IMR-90 (cell line): Measurements from ENCODE around the gene RET. TPM values are rescaled to one million over a fixed set of nuclear protein-coding genes. Genes with fewer than 3 reads are reported as not detected.

Experiments used
- ATAC-seq: fragments of 200-7000 bp; cut with Tn5 transposase; 2 replicates; pipeline ENCODE4 v1.9.1; 2020; ENCODE audit warnings: low read depth, mild to moderate bottlenecking, moderate library complexity
- BruUV-seq: library from RNA; stranded (reverse); fragments of 400-500 nt; replicated peaks from 2 replicates; lab custom pipeline; 2021; lab: Mats Ljungman, UMichigan
- CTCF ChIA-PET: fragments of 300-600 bp; formaldehyde crosslinking; extraction: SDS; loops from one replicate; lab custom pipeline; 2021; ENCODE audit warnings: antibody characterized with exemption; lab: Yijun Ruan, JAX
- POLR2A ChIA-PET: fragments of 300-600 bp; sonication (Branson Sonifier 250); formaldehyde crosslinking; loops from one replicate; lab custom pipeline; 2022; ENCODE audit warnings: antibody characterized with exemption; ENCODE audit not compliant: unreplicated experiment; lab: Charles Lee
- DNase-seq: peaks from one replicate; pipeline ENCODE4 v3.0.0; 2013
- H2AFZ ChIP-seq: replicated peaks from 2 replicates; pipeline ENCODE3; 2013; ENCODE audit warnings: low read length, mild to moderate bottlenecking; ENCODE audit not compliant: poor library complexity
- H2AK5ac ChIP-seq: 2 replicates; pipeline ENCODE4 v1.6.1; 2013; ENCODE audit warnings: low read depth, low read length, inconsistent platforms
- H2AK9ac ChIP-seq: replicated peaks from 2 replicates; pipeline ENCODE3; 2013; ENCODE audit warnings: mild to moderate bottlenecking, low read depth, low read length, moderate library complexity; ENCODE audit not compliant: poor library complexity
- H2BK120ac ChIP-seq: 2 replicates; pipeline ENCODE4 v1.6.1; 2013; ENCODE audit warnings: low read depth, low read length, inconsistent platforms
- H2BK15ac ChIP-seq: 3 replicates; pipeline ENCODE4 v1.6.1; 2013; ENCODE audit warnings: low read depth, low read length, inconsistent platforms
- H2BK20ac ChIP-seq: 2 replicates; pipeline ENCODE4 v1.6.1; 2013; ENCODE audit warnings: low read depth, mild to moderate bottlenecking, inconsistent platforms, low read length, moderate library complexity
- H2BK5ac ChIP-seq: 2 replicates; pipeline ENCODE4 v1.6.1; 2013; ENCODE audit warnings: mild to moderate bottlenecking, low read depth, low read length, inconsistent platforms; ENCODE audit not compliant: poor library complexity, severe bottlenecking
- H3K14ac ChIP-seq: replicated peaks from 2 replicates; pipeline ENCODE4 v1.6.1; 2013; ENCODE audit warnings: low read depth, low read length, inconsistent platforms
- H3K18ac ChIP-seq: 2 replicates; pipeline ENCODE4 v1.6.1; 2013; ENCODE audit warnings: low read depth, low read length, control low read depth
- H3K23ac ChIP-seq: 2 replicates; pipeline ENCODE4 v1.6.1; 2013; ENCODE audit warnings: low read depth, low read length, inconsistent platforms
- H3K27ac ChIP-seq: 2 replicates; pipeline ENCODE4 v1.5.1; 2013; ENCODE audit warnings: mild to moderate bottlenecking, control low read depth, low read length; ENCODE audit not compliant: insufficient read depth
- H3K27me3 ChIP-seq: 2 replicates; pipeline ENCODE4 v1.6.1; 2013; ENCODE audit warnings: low read length; ENCODE audit not compliant: control insufficient read depth, insufficient read depth
- H3K36me3 ChIP-seq: 2 replicates; pipeline ENCODE4 v1.6.1; 2013; ENCODE audit warnings: low read length, mixed read lengths; ENCODE audit not compliant: control insufficient read depth, insufficient read depth
- H3K4ac ChIP-seq: 2 replicates; pipeline ENCODE4 v1.6.1; 2013; ENCODE audit warnings: low read depth, low read length, inconsistent platforms
- H3K4me1 ChIP-seq: 2 replicates; pipeline ENCODE4 v1.6.1; 2013; ENCODE audit warnings: low read length, mixed read lengths; ENCODE audit not compliant: control insufficient read depth, insufficient read depth
- H3K4me2 ChIP-seq: 2 replicates; pipeline ENCODE4 v1.6.1; 2013; ENCODE audit warnings: low read depth, mild to moderate bottlenecking, control low read depth, low read length, moderate library complexity
- H3K4me3 ChIP-seq: 2 replicates; pipeline ENCODE4 v1.5.1; 2013; ENCODE audit warnings: low read depth, mild to moderate bottlenecking, control low read depth, low read length, moderate library complexity; ENCODE audit not compliant: insufficient read depth
- H3K56ac ChIP-seq: 2 replicates; pipeline ENCODE4 v1.6.1; 2013; ENCODE audit warnings: low read length, inconsistent platforms; ENCODE audit not compliant: insufficient read depth; ENCODE audit errors: extremely low read depth
- H3K79me1 ChIP-seq, 2 experiments: 2 replicates each; pipeline ENCODE4 v1.6.1; 2013; ENCODE audit warnings: low read length in 2 of 2, inconsistent platforms in 1 of 2, low read depth in 1 of 2
- H3K9ac ChIP-seq: 2 replicates; pipeline ENCODE4 v1.6.1; 2013; ENCODE audit warnings: low read depth, low read length, control low read depth
- H3K9me1 ChIP-seq: 2 replicates; pipeline ENCODE4 v1.6.1; 2013; ENCODE audit warnings: low read length, inconsistent platforms; ENCODE audit not compliant: insufficient read depth
- H3K9me3 ChIP-seq: 2 replicates; pipeline ENCODE4 v1.6.1; 2013; ENCODE audit warnings: low read length; ENCODE audit not compliant: control insufficient read depth, insufficient read depth
- H4K20me1 ChIP-seq: 2 replicates; pipeline ENCODE4 v1.6.1; 2013; ENCODE audit warnings: low read length, inconsistent platforms; ENCODE audit not compliant: insufficient read depth
- H4K5ac ChIP-seq: 2 replicates; pipeline ENCODE4 v1.6.1; 2013; ENCODE audit warnings: mild to moderate bottlenecking, low read depth, low read length, control low read depth
- H4K8ac ChIP-seq, 2 experiments: 2 replicates each; pipeline ENCODE4 v1.6.1; 2013; ENCODE audit warnings: low read depth in 2 of 2, low read length in 2 of 2, control low read depth in 1 of 2, inconsistent platforms in 1 of 2
- H4K91ac ChIP-seq: 2 replicates; pipeline ENCODE4 v1.6.1; 2013; ENCODE audit warnings: low read depth, low read length, inconsistent platforms; ENCODE audit not compliant: insufficient read depth
- BHLHE40 ChIP-seq: fragments of 150-350 bp; IDR thresholded peaks from 2 replicates; pipeline ENCODE4 v1.6.1; 2016; ENCODE audit warnings: mild to moderate bottlenecking, low read depth, low read length
- CEBPB ChIP-seq: IDR thresholded peaks from 2 replicates; pipeline ENCODE4 v1.6.1; 2012; ENCODE audit warnings: low read depth, low read length, improper control_type of control experiment
- CHD1 ChIP-seq: IDR thresholded peaks from 2 replicates; pipeline ENCODE4 v1.6.1; 2012; ENCODE audit warnings: low read depth, low read length, improper control_type of control experiment
- FOS ChIP-seq: fragments of 150-350 bp; IDR thresholded peaks from 2 replicates; pipeline ENCODE4 v1.6.1; 2016; ENCODE audit warnings: low read depth, low read length
- MAZ ChIP-seq: IDR thresholded peaks from 2 replicates; pipeline ENCODE4 v1.6.1; 2012; ENCODE audit warnings: low read depth, mild to moderate bottlenecking, low read length, improper control_type of control experiment, moderate library complexity, borderline replicate concordance
- MXI1 ChIP-seq: IDR thresholded peaks from 2 replicates; pipeline ENCODE4 v1.6.1; 2012; ENCODE audit warnings: low read depth, mild to moderate bottlenecking, low read length, moderate library complexity, borderline replicate concordance
- NFE2L2 ChIP-seq: fragments of 150-350 bp; IDR thresholded peaks from 2 replicates; pipeline ENCODE4 v1.6.1; 2016; ENCODE audit warnings: low read depth, mild to moderate bottlenecking, low read length
- RAD21 ChIP-seq: IDR thresholded peaks from 2 replicates; pipeline ENCODE4 v1.6.1; 2012; ENCODE audit warnings: low read length, improper control_type of control experiment
- RCOR1 ChIP-seq: IDR thresholded peaks from 2 replicates; pipeline ENCODE4 v1.6.1; 2012; ENCODE audit warnings: mild to moderate bottlenecking, low read length, improper control_type of control experiment; ENCODE audit not compliant: insufficient replicate concordance
- RFX5 ChIP-seq: IDR thresholded peaks from 2 replicates; pipeline ENCODE4 v1.8.0; 2012; ENCODE audit warnings: low read depth, mild to moderate bottlenecking, low read length, moderate library complexity
- SMC3 ChIP-seq: fragments of 150-350 bp; IDR thresholded peaks from 2 replicates; pipeline ENCODE4 v1.6.1; 2016; ENCODE audit warnings: low read depth, mild to moderate bottlenecking, antibody characterized with exemption, low read length, moderate library complexity
- WGBS, 2 experiments: methylation state at CpG; one replicate each; pipeline versions ENCODE4 v1.1.5 to v1.1.7; 2013; ENCODE audit warnings: missing lambda C conversion rate in 2 of 2; ENCODE audit not compliant: insufficient read length in 1 of 2; ENCODE audit errors: extremely low coverage in 2 of 2; 5-methylcytosine and 5-hydroxymethylcytosine counted together
- dilution Hi-C: fragments of 300-500 bp; cut with HindIII; formaldehyde crosslinking; loops from one replicate; pipeline ENCODE4 v1.14.3; 2018; ENCODE audit warnings: low sequenced_read_pairs; ENCODE audit not compliant: unreplicated experiment
- in situ Hi-C: fragments of 300-500 bp; cut with MboI; formaldehyde crosslinking; loops from 3 replicates; pipeline ENCODE4 v1.14.3; 2019; ENCODE audit warnings: low sequenced_read_pairs, inconsistent platforms, mixed read lengths
- intact Hi-C: fragments of 100-400 bp; cut with micrococcal nuclease; formaldehyde crosslinking; loops from 2 replicates; pipeline ENCODE4 v1.10.0; 2022
- polyA plus RNA-seq, 3 experiments: library from polyadenylated mRNA; depleted of rRNA; stranded (reverse); fragments of >200 nt; gene quantifications; 2 replicates each; pipeline ENCODE4 v1.2.3, GENCODE V29; 2012; ENCODE audit warnings: low replicate concordance in 1 of 3
- total RNA-seq: library from RNA; depleted of rRNA; stranded (reverse); fragments of >200 nt; gene quantifications from 2 replicates; pipeline ENCODE4 v1.2.3, GENCODE V29; 2012
- TF ChIP-seq, protein P1 (sequence below): conservative IDR thresholded peaks from 2 replicates; pipeline ENCODE4 v1.5.1; 2012; ENCODE audit warnings: mild to moderate bottlenecking, low read depth, low read length, improper control_type of control experiment
- TF ChIP-seq, protein P2 (sequence below): fragments of 150-350 bp; IDR thresholded peaks from 2 replicates; pipeline ENCODE4 v1.6.1; 2016; ENCODE audit warnings: low read depth, mild to moderate bottlenecking, low read length, moderate library complexity, borderline replicate concordance
- TF ChIP-seq, protein P3 (sequence below): fragments of 150-350 bp; IDR thresholded peaks from 2 replicates; pipeline ENCODE4 v1.6.1; 2017; ENCODE audit warnings: mild to moderate bottlenecking, antibody characterized with exemption, low read length, low read depth

RET gene
- total and polyA plus RNA-seq, 2 of the 4 experiments (the other 2 are of a cell fraction): 0.10 to 0.18 TPM

DNA sequence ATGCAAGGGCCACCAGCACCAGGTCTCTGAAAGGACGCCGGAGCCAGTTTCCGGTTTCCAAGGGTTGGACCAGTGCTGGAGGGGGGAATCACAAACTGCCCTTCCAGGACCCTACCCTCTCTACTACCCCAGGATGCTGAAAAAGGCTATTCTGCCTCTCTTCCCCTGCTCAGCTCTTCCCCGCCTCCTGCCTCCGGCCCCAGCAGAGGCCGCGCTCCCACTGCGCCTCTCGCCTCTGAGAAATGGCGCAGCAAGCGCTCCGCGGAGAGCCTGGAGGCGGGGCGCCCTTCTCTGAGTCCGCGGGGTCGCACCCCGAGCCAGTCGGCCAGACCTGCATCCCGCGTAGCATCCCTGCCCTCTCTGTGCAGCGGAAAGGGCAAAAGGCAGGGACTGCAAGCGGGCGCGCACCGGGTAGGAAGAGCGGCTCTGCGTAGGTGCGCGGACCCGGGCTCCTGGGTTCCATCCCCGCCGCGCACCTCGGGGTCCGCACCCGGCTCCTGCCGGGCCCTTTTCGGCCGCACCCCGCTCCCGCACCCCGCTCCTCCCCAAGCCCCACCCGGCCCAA is 476 bp upstream of the RET start:
- in situ Hi-C loops (no loop called here), dilution Hi-C loops (no loop called here), intact Hi-C loops (no loop called here)
- BruUV-seq: no TSS peak
- H3K4me1 ChIP-seq: no peaks in the 10 kb centered on the region
- no peak overlapping the region for H4K5ac ChIP-seq
- H3K56ac ChIP-seq: no peak overlapping the region
- ATAC-seq (no peak), DNase-seq (no peak)
- no peak overlapping the region for H2BK5ac ChIP-seq
- no peak overlapping the region for H3K4me3 ChIP-seq
- no peak overlapping the region for H4K8ac ChIP-seq
- peaks cover 45% of the 10 kb centered on the region for H3K27me3 ChIP-seq
- H2BK120ac ChIP-seq: no peak overlapping the region
- H3K23ac ChIP-seq: no peak overlapping the region
- H3K4me2 ChIP-seq: no peak overlapping the region
- H2BK15ac ChIP-seq: no peak overlapping the region
- no peak overlapping the region for H2AK5ac ChIP-seq
- TF ChIP-seq CEBPB: no peak
- TF ChIP-seq CHD1: no peak
- TF ChIP-seq MXI1: no peak
- no peak for TF ChIP-seq SMC3
- no peak for TF ChIP-seq NFE2L2
- TF ChIP-seq RAD21: no peak
- TF ChIP-seq, protein P1, sequence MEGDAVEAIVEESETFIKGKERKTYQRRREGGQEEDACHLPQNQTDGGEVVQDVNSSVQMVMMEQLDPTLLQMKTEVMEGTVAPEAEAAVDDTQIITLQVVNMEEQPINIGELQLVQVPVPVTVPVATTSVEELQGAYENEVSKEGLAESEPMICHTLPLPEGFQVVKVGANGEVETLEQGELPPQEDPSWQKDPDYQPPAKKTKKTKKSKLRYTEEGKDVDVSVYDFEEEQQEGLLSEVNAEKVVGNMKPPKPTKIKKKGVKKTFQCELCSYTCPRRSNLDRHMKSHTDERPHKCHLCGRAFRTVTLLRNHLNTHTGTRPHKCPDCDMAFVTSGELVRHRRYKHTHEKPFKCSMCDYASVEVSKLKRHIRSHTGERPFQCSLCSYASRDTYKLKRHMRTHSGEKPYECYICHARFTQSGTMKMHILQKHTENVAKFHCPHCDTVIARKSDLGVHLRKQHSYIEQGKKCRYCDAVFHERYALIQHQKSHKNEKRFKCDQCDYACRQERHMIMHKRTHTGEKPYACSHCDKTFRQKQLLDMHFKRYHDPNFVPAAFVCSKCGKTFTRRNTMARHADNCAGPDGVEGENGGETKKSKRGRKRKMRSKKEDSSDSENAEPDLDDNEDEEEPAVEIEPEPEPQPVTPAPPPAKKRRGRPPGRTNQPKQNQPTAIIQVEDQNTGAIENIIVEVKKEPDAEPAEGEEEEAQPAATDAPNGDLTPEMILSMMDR: no peak
- TF ChIP-seq FOS: no peak
- no peak for TF ChIP-seq RFX5
- TF ChIP-seq, protein P2, sequence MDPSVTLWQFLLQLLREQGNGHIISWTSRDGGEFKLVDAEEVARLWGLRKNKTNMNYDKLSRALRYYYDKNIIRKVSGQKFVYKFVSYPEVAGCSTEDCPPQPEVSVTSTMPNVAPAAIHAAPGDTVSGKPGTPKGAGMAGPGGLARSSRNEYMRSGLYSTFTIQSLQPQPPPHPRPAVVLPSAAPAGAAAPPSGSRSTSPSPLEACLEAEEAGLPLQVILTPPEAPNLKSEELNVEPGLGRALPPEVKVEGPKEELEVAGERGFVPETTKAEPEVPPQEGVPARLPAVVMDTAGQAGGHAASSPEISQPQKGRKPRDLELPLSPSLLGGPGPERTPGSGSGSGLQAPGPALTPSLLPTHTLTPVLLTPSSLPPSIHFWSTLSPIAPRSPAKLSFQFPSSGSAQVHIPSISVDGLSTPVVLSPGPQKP: no peak
- no peak for TF ChIP-seq RCOR1
- no peak for TF ChIP-seq MAZ
- TF ChIP-seq, protein P3, sequence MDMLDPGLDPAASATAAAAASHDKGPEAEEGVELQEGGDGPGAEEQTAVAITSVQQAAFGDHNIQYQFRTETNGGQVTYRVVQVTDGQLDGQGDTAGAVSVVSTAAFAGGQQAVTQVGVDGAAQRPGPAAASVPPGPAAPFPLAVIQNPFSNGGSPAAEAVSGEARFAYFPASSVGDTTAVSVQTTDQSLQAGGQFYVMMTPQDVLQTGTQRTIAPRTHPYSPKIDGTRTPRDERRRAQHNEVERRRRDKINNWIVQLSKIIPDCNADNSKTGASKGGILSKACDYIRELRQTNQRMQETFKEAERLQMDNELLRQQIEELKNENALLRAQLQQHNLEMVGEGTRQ: no peak
- TF ChIP-seq BHLHE40: no peak
- no peak overlapping the region for H4K91ac ChIP-seq
- no peak overlapping the region for H3K4ac ChIP-seq
- POLR2A ChIA-PET: no interaction called here
- no peaks in the 10 kb centered on the region for H3K9me1 ChIP-seq
- H3K9me3 ChIP-seq: no peaks in the 10 kb centered on the region
- H3K27ac ChIP-seq: no peak overlapping the region
- 4% methylated on average over 39 of the region's 45 CpGs; no CpG with 5 or more reads in 1 of the 2 experiments for WGBS, 2 experiments
- no peaks in the 10 kb centered on the region for H3K36me3 ChIP-seq
- no peaks in the 10 kb centered on the region for H4K20me1 ChIP-seq
- CTCF ChIA-PET: no interaction called here
- H2AK9ac ChIP-seq: no peak overlapping the region
- no peak overlapping the region for H3K14ac ChIP-seq
- H2AFZ ChIP-seq: no peak overlapping the region
- H3K18ac ChIP-seq: no peak overlapping the region
- no peak overlapping the region for H3K9ac ChIP-seq
- H3K79me1 ChIP-seq: no peaks in the 10 kb centered on the region
- no peak overlapping the region for H2BK20ac ChIP-seq
